Upper lobe of left lung (tissue), 6 donors: ENCODE measurements around the gene TFF3. TPM values are rescaled to one million over a fixed set of nuclear protein-coding genes. Genes with fewer than 3 reads are reported as not detected.

Experiments used
- ATAC-seq, 2 donors: fragments of 200-7000 bp; cut with Tn5 transposase; one replicate each; pipeline ENCODE4 v1.9.1; 2022; ENCODE audit warnings: mild to moderate bottlenecking in 2 of 2, moderate library complexity in 2 of 2; ENCODE audit not compliant: low FRiP score in 2 of 2
- DNase-seq, 2 donors: peaks; one replicate each; pipeline ENCODE4 v3.0.0-alpha.2; 2019 to 2020
- H3K27ac ChIP-seq, 4 donors: fragments of 200-600 bp; sonication (generic); one replicate each; pipeline ENCODE4 v1.5.1; 2016 to 2019
- H3K27me3 ChIP-seq, 4 donors: fragments of 200-600 bp; sonication (generic); one replicate each; pipeline ENCODE4 v1.5.1; 2017 to 2019
- H3K36me3 ChIP-seq, 4 donors: fragments of 200-600 bp; sonication (generic); one replicate each; pipeline ENCODE4 v1.5.1; 2016 to 2019
- H3K4me1 ChIP-seq, 4 donors: fragments of 200-600 bp; sonication (generic); one replicate each; pipeline ENCODE4 v1.5.1; 2018 to 2019
- H3K4me3 ChIP-seq, 4 donors: fragments of 200-600 bp; sonication (generic); one replicate each; pipeline ENCODE4 v1.5.1; 2017 to 2019; ENCODE audit warnings: mild to moderate bottlenecking in 2 of 4, moderate library complexity in 1 of 4
- H3K9me3 ChIP-seq, 4 donors: fragments of 200-600 bp; sonication (generic); one replicate each; pipeline ENCODE4 v1.5.1; 2018 to 2019
- EP300 ChIP-seq, 4 donors: sonication (generic); formaldehyde crosslinking; IDR thresholded peaks; one replicate each; pipeline ENCODE4 v1.5.1; 2017; ENCODE audit warnings: antibody characterized with exemption in 4 of 4, control low read depth in 2 of 4
- POLR2A ChIP-seq, 4 donors: fragments of 450-650 bp; IDR thresholded peaks; one replicate each; pipeline ENCODE4 v1.5.1; 2016 to 2017; ENCODE audit warnings: antibody characterized with exemption in 4 of 4, mild to moderate bottlenecking in 2 of 4
- POLR2AphosphoS5 ChIP-seq, 2 donors: sonication (generic); formaldehyde crosslinking; IDR thresholded peaks; one replicate each; pipeline ENCODE4 v1.5.1; 2017; ENCODE audit warnings: antibody characterized with exemption in 2 of 2
- WGBS, 2 donors: methylation state at CpG; one replicate each; pipeline ENCODE4 v1.1.5; 2017 to 2018; 5-methylcytosine and 5-hydroxymethylcytosine counted together
- total RNA-seq, 6 donors: library from RNA; depleted of rRNA in 4 of 6; stranded (reverse); fragments of >200 nt in 4 of 6; gene quantifications; one replicate each; pipeline versions ENCODE4 v1.1.0 to v1.2.1, GENCODE V29; 2016 to 2021
- TF ChIP-seq, protein P1 (sequence below), 6 experiments: fragments of 450-650 bp in 4 of 6; fragments of 200-600 bp in 2 of 6; sonication (generic) in 2 of 6; IDR thresholded peaks; one replicate each; pipeline ENCODE4 v1.5.1; 2016 to 2019; ENCODE audit warnings: antibody characterized with exemption in 6 of 6
- donor health status: DM: no; HTN: no; CAD: no; lungs with moderate emphysema.
- donor health status: DM: no; HTN: yes; CAD: no; lungs with severe emphysema.

TFF3 gene
- total RNA-seq, 6 donors from 2014 or later: 5.9 to 21.5 (median 18.2) TPM

DNA sequence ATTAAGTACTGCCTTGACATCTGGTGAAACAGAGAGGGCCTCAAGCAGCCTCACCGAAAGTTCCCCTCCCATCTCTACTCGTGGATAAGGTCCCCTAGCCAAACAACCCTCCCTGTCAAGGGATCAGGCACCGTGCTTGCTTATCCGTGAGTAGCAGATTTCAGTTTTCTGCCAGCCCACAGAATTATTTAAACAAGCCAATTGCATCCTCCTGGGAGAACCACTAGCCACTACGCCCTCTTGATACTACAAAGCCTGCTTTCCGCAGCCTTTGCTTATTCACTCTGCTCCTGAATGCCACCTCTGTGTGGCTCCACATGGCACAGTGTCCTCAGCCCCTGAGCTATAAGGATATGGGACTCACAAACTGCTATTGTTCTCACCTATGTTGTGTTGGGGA is 41.4 kb upstream of the TFF3 start:
- Histone ChIP-seq H3K9me3 (peaks cover 0 to 3% (median 0%) of the 10 kb centered on the region in 4 donors), H3K36me3 (no peaks in the 10 kb centered on the region), H3K27ac (no peak overlapping the region), H3K4me3 (no peak overlapping the region), H3K4me1 (no peaks in the 10 kb centered on the region), H3K27me3 (no peaks in the 10 kb centered on the region)
- DNase-seq (no peak), ATAC-seq (no peak)
- TF ChIP-seq POLR2AphosphoS5 (IDR thresholded peaks at IDR 0.05) (no peak), EP300 (IDR thresholded peaks at IDR 0.05) (no peak), POLR2A (IDR thresholded peaks at IDR 0.05) (no peak)
- TF ChIP-seq, protein P1, sequence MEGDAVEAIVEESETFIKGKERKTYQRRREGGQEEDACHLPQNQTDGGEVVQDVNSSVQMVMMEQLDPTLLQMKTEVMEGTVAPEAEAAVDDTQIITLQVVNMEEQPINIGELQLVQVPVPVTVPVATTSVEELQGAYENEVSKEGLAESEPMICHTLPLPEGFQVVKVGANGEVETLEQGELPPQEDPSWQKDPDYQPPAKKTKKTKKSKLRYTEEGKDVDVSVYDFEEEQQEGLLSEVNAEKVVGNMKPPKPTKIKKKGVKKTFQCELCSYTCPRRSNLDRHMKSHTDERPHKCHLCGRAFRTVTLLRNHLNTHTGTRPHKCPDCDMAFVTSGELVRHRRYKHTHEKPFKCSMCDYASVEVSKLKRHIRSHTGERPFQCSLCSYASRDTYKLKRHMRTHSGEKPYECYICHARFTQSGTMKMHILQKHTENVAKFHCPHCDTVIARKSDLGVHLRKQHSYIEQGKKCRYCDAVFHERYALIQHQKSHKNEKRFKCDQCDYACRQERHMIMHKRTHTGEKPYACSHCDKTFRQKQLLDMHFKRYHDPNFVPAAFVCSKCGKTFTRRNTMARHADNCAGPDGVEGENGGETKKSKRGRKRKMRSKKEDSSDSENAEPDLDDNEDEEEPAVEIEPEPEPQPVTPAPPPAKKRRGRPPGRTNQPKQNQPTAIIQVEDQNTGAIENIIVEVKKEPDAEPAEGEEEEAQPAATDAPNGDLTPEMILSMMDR (IDR thresholded peaks at IDR 0.05): no peak
- 64 to 83% methylated on average over 6 of the region's 6 CpGs for WGBS, 2 donors

DNA sequence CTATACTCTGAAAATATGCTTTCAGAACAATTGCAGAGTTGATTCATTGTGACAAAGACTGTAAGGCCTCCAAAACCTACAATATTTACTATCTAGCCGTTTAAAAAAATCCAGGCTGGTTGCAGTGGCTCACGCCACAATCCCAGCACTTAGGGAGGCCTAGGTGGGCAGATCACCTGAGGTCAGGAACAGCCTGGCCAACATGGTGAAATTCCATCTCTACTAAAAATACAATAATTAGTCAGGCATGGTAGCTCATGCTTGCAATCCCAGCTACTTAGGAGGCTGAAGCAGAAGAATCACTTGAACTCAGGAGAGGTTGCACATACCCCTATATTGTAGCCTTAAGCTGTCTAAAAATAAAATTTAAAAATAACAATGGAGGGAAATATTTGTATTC is 40.8 kb upstream of the TFF3 start:
- no peak for ATAC-seq
- Histone ChIP-seq H3K27me3 (no peaks in the 10 kb centered on the region), H3K4me1 (no peaks in the 10 kb centered on the region), H3K9me3 (peaks cover 0 to 3% (median 0%) of the 10 kb centered on the region in 4 donors), H3K27ac (no peak overlapping the region), H3K36me3 (no peaks in the 10 kb centered on the region), H3K4me3 (no peak overlapping the region)
- 82 to 85% methylated on average over 2 of the region's 2 CpGs for WGBS, 2 donors
- no peak for DNase-seq
- TF ChIP-seq POLR2AphosphoS5 (IDR thresholded peaks at IDR 0.05) (no peak), EP300 (IDR thresholded peaks at IDR 0.05) (no peak), POLR2A (IDR thresholded peaks at IDR 0.05) (no peak)
- TF ChIP-seq, protein P1 (IDR thresholded peaks at IDR 0.05): no peak

DNA sequence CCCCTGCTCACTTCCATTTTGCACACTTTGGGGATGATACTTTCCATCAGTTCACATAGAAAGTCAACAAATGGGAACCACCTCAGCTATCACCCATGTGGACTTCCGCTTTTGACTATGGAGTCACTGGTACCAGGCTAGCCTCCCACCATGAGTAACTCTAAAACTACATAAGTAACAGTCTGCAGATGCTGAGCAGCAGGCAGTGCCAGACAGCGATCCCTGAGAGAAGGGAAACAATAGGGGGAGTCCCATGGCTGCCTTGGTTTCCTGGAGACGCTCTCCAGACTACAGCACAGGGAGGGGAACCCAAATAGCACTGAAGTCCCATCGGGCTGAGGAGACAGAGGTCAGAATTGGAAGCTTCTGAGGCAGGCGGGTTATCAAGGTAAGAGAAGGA is 38.4 kb upstream of the TFF3 start:
- Histone ChIP-seq H3K36me3 (no peaks in the 10 kb centered on the region), H3K4me1 (no peaks in the 10 kb centered on the region), H3K9me3 (no peaks in the 10 kb centered on the region), H3K27me3 (no peaks in the 10 kb centered on the region), H3K4me3 (no peak overlapping the region), H3K27ac (no peak overlapping the region)
- no peak for TF ChIP-seq POLR2A (IDR thresholded peaks at IDR 0.05)
- WGBS, 2 donors: 83 to 85% methylated on average over 5 of the region's 5 CpGs
- DNase-seq: no peak
- ATAC-seq: no peak

DNA sequence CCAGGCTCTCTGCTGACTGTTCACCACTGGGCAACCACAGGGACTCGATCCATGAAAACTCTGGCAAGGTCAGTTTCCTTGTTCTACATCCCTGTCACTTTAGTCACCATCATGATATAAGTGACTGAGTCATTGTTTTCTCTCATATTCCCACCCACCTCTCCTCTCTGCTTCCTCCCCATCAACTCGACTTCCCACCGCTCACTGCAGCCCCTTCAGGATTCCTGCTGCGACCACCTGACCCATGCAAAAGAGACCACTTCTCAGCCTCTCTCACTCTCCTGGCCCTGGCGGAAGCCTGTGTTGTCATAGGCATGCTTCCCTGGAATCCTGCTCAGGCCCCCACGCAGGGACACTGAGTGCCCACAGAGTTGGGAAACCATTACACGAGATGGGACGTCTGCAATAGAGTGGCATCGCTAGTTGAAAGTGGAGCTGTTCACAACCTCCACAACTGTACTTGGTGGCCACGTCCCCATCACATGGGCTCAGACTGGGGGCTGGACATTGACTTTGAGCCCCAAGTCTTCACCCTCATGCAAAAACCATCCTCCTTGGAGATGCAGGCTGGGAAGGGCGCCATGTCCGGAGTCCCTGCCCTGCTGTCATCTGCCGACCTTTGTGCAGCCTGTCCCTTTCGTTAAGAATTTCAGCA is 37.4 kb upstream of the TFF3 start:
- Histone ChIP-seq H3K27ac (no peak overlapping the region), H3K4me3 (no peak overlapping the region), H3K4me1 (no peaks in the 10 kb centered on the region), H3K9me3 (no peaks in the 10 kb centered on the region), H3K36me3 (no peaks in the 10 kb centered on the region), H3K27me3 (no peaks in the 10 kb centered on the region)
- DNase-seq: no peak
- TF ChIP-seq, protein P1 (IDR thresholded peaks at IDR 0.05): no peak
- no peak for TF ChIP-seq POLR2A (IDR thresholded peaks at IDR 0.05)
- no peak for TF ChIP-seq POLR2AphosphoS5 (IDR thresholded peaks at IDR 0.05)
- TF ChIP-seq EP300 (IDR thresholded peaks at IDR 0.05): no peak
- no peak for ATAC-seq
- 86 to 88% methylated on average over 10 to 14 of the region's 14 CpGs for WGBS, 2 donors

DNA sequence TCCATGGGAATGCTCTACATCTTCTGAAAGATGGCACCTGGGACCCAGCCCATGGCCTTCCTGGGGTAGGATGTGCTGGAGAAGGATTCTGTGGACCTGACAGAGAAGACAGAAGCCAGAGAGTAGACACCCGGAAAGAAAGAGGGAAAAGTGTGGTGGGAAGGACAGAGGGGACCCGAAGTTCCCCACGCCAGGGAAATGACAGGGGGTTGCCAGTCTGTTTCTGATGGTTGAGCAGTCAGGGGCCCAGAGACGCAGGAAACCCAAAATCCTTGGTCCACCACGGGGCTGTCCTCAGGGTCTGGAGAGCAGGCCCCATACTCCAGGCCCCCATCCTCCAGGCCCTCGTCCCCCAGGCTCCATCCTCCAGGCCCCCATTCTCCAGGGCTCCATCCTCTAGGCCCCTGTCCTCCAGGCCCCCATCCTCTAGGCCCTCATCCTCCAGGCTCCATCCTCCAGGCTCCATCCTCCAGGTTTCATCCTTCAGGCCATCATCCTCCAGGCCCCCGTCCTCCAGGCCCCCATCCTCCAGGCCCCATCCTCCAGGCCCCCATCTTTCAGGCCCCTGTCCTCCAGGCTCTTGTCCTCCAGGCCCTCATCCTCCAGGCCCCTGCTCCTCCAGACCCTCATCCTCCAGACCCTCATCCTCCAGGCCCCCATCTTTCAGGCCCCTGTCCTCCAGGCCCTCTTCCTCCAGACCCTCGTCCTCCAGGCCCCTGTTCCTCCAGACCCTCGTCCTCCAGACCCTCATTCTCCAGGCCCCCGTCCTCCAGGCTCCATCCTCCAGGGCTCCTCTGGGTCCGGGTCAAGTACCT is 36.6 kb upstream of the TFF3 start:
- Histone ChIP-seq H3K9me3 (no peaks in the 10 kb centered on the region), H3K36me3 (no peaks in the 10 kb centered on the region), H3K4me1 (no peaks in the 10 kb centered on the region), H3K27me3 (no peaks in the 10 kb centered on the region), H3K27ac (no peak overlapping the region), H3K4me3 (no peak overlapping the region)
- no peak for DNase-seq
- no peak for ATAC-seq
- WGBS, 2 donors: 81 to 83% methylated on average over 10 to 11 of the region's 11 CpGs
- TF ChIP-seq EP300 (IDR thresholded peaks at IDR 0.05): no peak
- no peak for TF ChIP-seq POLR2AphosphoS5 (IDR thresholded peaks at IDR 0.05)
- TF ChIP-seq, protein P1 (IDR thresholded peaks at IDR 0.05): no peak
- TF ChIP-seq POLR2A (IDR thresholded peaks at IDR 0.05): no peak
